ENCODE measurements around the gene E2F2. TPM values are rescaled to one million over a fixed set of nuclear protein-coding genes. Genes with fewer than 3 reads are reported as not detected.

The E2F2 gene
- total and polyA plus RNA-seq, 10 donors, result 0.89 to 18.9 (median 4.9) TPM

DNA sequence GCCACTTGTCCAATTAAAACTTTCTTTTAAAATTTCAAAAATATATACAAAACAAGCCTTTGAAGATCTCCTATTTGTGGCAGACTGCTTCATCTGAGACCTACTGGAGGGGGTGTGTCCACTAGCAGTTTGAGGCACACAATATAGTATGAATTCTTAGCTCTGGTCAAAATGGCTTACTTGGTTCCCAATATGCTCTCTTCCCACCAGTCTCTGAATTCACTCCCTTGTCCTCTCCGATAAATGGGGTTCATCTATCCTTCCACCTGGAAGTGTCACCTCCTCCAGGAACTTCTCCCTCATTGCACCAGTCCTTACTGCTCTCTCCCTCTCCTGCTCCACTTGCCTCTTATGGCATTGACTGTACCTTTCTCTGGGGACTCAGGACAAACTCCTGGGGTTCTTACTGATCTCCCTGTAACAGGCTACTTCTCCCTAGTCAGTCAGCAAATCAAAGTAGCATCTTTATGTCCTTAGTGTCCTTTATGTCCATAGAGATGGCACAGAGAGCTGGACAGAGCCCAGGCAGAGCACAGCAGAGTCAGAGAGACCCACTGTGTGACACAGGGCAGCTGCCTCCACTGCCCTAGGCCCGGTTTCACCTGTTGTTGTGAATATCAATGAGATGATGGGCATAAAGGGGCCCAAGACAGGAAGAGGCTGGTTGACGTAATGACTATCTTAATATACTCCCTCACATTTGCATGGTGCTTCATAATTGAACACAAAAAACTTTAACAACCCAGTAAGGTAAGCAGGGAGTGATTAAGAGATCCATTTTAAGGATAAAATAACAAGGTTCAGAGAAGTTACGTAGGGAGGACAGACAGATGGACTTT lies 50.6 kb downstream of the E2F2 start:
- Histone ChIP-seq H3K27ac (no peak overlapping the region), H3K4me3 (no peak overlapping the region), H3K36me3 (no peaks in the 10 kb centered on the region), H3K27me3 (replicated peaks in 1 of 7) (peaks cover 0 to 48% (median 7%) of the 10 kb centered on the region in 7 donors), H3K9me3 (no peaks in the 10 kb centered on the region), H3K4me1 (peaks cover 12 to 25% (median 16%) of the 10 kb centered on the region in 6 donors)
- intact Hi-C loops (cut with DNase I; ENCODE audit: low total_unique reads), result no loop called here
- DNase-seq, result no peak
- TF ChIP-seq POLR2A (IDR thresholded peaks at IDR 0.05) (no peak), POLR2AphosphoS5 (IDR thresholded peaks at IDR 0.05) (no peak)
- TF ChIP-seq, protein P1, sequence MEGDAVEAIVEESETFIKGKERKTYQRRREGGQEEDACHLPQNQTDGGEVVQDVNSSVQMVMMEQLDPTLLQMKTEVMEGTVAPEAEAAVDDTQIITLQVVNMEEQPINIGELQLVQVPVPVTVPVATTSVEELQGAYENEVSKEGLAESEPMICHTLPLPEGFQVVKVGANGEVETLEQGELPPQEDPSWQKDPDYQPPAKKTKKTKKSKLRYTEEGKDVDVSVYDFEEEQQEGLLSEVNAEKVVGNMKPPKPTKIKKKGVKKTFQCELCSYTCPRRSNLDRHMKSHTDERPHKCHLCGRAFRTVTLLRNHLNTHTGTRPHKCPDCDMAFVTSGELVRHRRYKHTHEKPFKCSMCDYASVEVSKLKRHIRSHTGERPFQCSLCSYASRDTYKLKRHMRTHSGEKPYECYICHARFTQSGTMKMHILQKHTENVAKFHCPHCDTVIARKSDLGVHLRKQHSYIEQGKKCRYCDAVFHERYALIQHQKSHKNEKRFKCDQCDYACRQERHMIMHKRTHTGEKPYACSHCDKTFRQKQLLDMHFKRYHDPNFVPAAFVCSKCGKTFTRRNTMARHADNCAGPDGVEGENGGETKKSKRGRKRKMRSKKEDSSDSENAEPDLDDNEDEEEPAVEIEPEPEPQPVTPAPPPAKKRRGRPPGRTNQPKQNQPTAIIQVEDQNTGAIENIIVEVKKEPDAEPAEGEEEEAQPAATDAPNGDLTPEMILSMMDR (IDR thresholded peaks at IDR 0.05 in 8 of 11, conservative IDR thresholded peaks at IDR 0.05 in 3 of 11), result no peak
- 72 to 89% (median 75%) methylated on average over 4 of the region's 4 CpGs for WGBS, 5 donors

GRCh38 chr1:23479666-23479941 lies 51.4 kb downstream of the E2F2 start:
- Histone ChIP-seq H3K9me3 (no peaks in the 10 kb centered on the region), H3K27ac (no peak overlapping the region), H3K27me3 (replicated peaks in 1 of 7) (peaks cover 0 to 48% (median 7%) of the 10 kb centered on the region in 7 donors), H3K4me1 (peaks cover 7 to 17% (median 11%) of the 10 kb centered on the region in 6 donors), H3K4me3 (no peak overlapping the region), H3K36me3 (no peaks in the 10 kb centered on the region)
- intact Hi-C loops (cut with DNase I; ENCODE audit: low total_unique reads), result no loop called here
- DNase-seq, result no peak
- 91 to 98% (median 94%) methylated on average over 2 of the region's 2 CpGs for WGBS, 5 donors
- TF ChIP-seq, protein P1 (IDR thresholded peaks at IDR 0.05 in 8 of 11, conservative IDR thresholded peaks at IDR 0.05 in 3 of 11), result no peak
- TF ChIP-seq POLR2AphosphoS5 (IDR thresholded peaks at IDR 0.05) (no peak), POLR2A (IDR thresholded peaks at IDR 0.05) (no peak)

GRCh38 chr1:23478896-23479665 lies 52.0 kb downstream of the E2F2 start:
- H3K36me3 ChIP-seq, result no peaks in the 10 kb centered on the region
- no peaks in the 10 kb centered on the region for H3K9me3 ChIP-seq
- peaks cover 0 to 42% (median 7%) of the 10 kb centered on the region in 7 donors for H3K27me3 ChIP-seq (replicated peaks in 1 of 7)
- 62 to 76% (median 73%) methylated on average over 9 of the region's 9 CpGs for WGBS, 5 donors
- DNase-seq, result no peak
- H3K27ac ChIP-seq, result no peak overlapping the region
- intact Hi-C loops (cut with DNase I; ENCODE audit: low total_unique reads), result no loop called here
- peaks cover 7 to 14% (median 11%) of the 10 kb centered on the region in 6 donors for H3K4me1 ChIP-seq
- TF ChIP-seq, protein P1 (IDR thresholded peaks at IDR 0.05 in 8 of 11, conservative IDR thresholded peaks at IDR 0.05 in 3 of 11), result no peak
- TF ChIP-seq POLR2A (IDR thresholded peaks at IDR 0.05) (no peak), POLR2AphosphoS5 (IDR thresholded peaks at IDR 0.05) (no peak)
- no peak overlapping the region for H3K4me3 ChIP-seq

All from spleen (tissue), 11 donors.